Measurements from ENCODE around the gene MERTK. TPM values are rescaled to one million over a fixed set of nuclear protein-coding genes. Genes with fewer than 3 reads are reported as not detected.

The MERTK gene
- polyA plus RNA-seq, 1 of the 3 experiments (the other 2 are of a cell fraction) = 9.6 TPM

- 91% methylated on average over 5 of the region's 5 CpGs for WGBS (ENCODE audit: low lambda C conversion rate)
- Histone ChIP-seq H3K9ac (no peak overlapping the region), H3K79me2 (ENCODE audit: insufficient read depth) (no peaks in the 10 kb centered on the region), H3K9me3 (no peaks in the 10 kb centered on the region), H2AFZ (ENCODE audit: low read depth) (no peak overlapping the region), H3F3A (replicated peaks; ENCODE audit: insufficient read depth) (no peaks in the 10 kb centered on the region), H3K27ac (ENCODE audit: low read depth in 2 of 2, low read length in 1 of 2) (no peak overlapping the region), H3K9me2 (no peaks in the 10 kb centered on the region), H3K4me3 (ENCODE audit: low read depth in 2 of 2, low read length in 1 of 2) (no peak overlapping the region), H3K36me3 (replicated peaks in 1 of 2; ENCODE audit: control insufficient read depth in 1 of 2, insufficient read depth in 2 of 2, low read length in 1 of 2) (no peaks in the 10 kb centered on the region), H3K4me1 (ENCODE audit: control insufficient read depth in 1 of 2, insufficient read depth in 2 of 2, low read depth in 1 of 2, low read length in 1 of 2) (no peaks in the 10 kb centered on the region; a peak in 2 of 4 replicates), H3K4me2 (no peak overlapping the region), H4K20me1 (ENCODE audit: insufficient read depth) (no peaks in the 10 kb centered on the region), H3K27me3 (ENCODE audit: insufficient read depth) (no peaks in the 10 kb centered on the region)
- TF ChIP-seq FOXJ3 (CRISPR knock-in tag; IDR thresholded peaks at IDR 0.05) (no peak), SIN3A (IDR thresholded peaks at IDR 0.05; ENCODE audit: borderline replicate concordance, low read depth, low read length) (no peak), REST (IDR thresholded peaks at IDR 0.05; ENCODE audit: low read depth, low read length) (no peak), GABPA (IDR thresholded peaks at IDR 0.05; ENCODE audit: low read depth) (no peak), TEAD4 (IDR thresholded peaks at IDR 0.05; ENCODE audit: borderline replicate concordance, insufficient read depth) (no peak), FOXM1 (IDR thresholded peaks at IDR 0.05; ENCODE audit: low read depth) (no peak), MEF2A (IDR thresholded peaks at IDR 0.05; ENCODE audit: borderline replicate concordance, low read depth) (no peak)
- TF ChIP-seq, protein P1, sequence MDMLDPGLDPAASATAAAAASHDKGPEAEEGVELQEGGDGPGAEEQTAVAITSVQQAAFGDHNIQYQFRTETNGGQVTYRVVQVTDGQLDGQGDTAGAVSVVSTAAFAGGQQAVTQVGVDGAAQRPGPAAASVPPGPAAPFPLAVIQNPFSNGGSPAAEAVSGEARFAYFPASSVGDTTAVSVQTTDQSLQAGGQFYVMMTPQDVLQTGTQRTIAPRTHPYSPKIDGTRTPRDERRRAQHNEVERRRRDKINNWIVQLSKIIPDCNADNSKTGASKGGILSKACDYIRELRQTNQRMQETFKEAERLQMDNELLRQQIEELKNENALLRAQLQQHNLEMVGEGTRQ (IDR thresholded peaks at IDR 0.05; ENCODE audit: borderline replicate concordance, low read depth, low read length) = no peak
- no peak for DNase-seq
- POLR2A ChIA-PET = no interaction called here
- CTCF ChIA-PET = interaction anchor here (1.5 to 1.6 kb wide), 2 partner anchors 10 to 11 kb away, joined by 3 to 4 read pairs; no protein-coding TSS in a partner anchor
Measured at GRCh38 chr2:111944531-111945210, 46.3 kb downstream of the MERTK start.

- no peak for TF ChIP-seq POLR2AphosphoS5 (IDR thresholded peaks at IDR 0.05; ENCODE audit: low read depth, low read length)
- TF ChIP-seq TCF12 (IDR thresholded peaks at IDR 0.05) = no peak
- TF ChIP-seq REST (IDR thresholded peaks at IDR 0.05; ENCODE audit: low read depth, low read length) = peak; percentile 69; the same call in 1 of the 2 replicates
- ChIA-PET CTCF (interaction anchor here (1.1 to 1.6 kb wide), 4 partner anchors 9 to 57 kb away, joined by 3 to 4 read pairs (median 3); no protein-coding TSS in a partner anchor), POLR2A (no interaction called here)
- no peak for DNase-seq
- Histone ChIP-seq H3K27me3 (ENCODE audit: insufficient read depth) (no peaks in the 10 kb centered on the region), H2AFZ (ENCODE audit: low read depth) (no peak overlapping the region), H3K4me2 (no peak overlapping the region), H3F3A (replicated peaks; ENCODE audit: insufficient read depth) (no peaks in the 10 kb centered on the region), H3K4me3 (ENCODE audit: low read depth in 2 of 2, low read length in 1 of 2) (no peak overlapping the region), H3K36me3 (replicated peaks in 1 of 2; ENCODE audit: control insufficient read depth in 1 of 2, insufficient read depth in 2 of 2, low read length in 1 of 2) (no peaks in the 10 kb centered on the region), H3K4me1 (ENCODE audit: control insufficient read depth in 1 of 2, insufficient read depth in 2 of 2, low read depth in 1 of 2, low read length in 1 of 2) (no peaks in the 10 kb centered on the region; a peak in 2 of 4 replicates), H4K20me1 (ENCODE audit: insufficient read depth) (no peaks in the 10 kb centered on the region), H3K9ac (no peak overlapping the region), H3K79me2 (ENCODE audit: insufficient read depth) (no peaks in the 10 kb centered on the region), H3K9me2 (no peaks in the 10 kb centered on the region), H3K9me3 (no peaks in the 10 kb centered on the region), H3K27ac (ENCODE audit: low read depth in 2 of 2, low read length in 1 of 2) (no peak overlapping the region)
- 73% methylated on average over 2 of the region's 2 CpGs for WGBS (ENCODE audit: low lambda C conversion rate)
Measured at GRCh38 chr2:111945444-111946293, 47.3 kb downstream of the MERTK start.

Measured in SK-N-SH (cell line).